Neutrophil (primary cell): ENCODE measurements around the gene EML6.

Experiments used
- H3K27ac ChIP-seq: fragments of 200-600 bp; sonication (generic); 2 replicates; pipeline ENCODE4 v1.5.1; 2016; ENCODE audit warnings: mild to moderate bottlenecking, moderate library complexity
- H3K27me3 ChIP-seq: fragments of 200-600 bp; sonication (generic); 2 replicates; pipeline ENCODE4 v1.6.0; 2016; ENCODE audit warnings: mild to moderate bottlenecking
- H3K36me3 ChIP-seq: fragments of 200-600 bp; sonication (generic); 2 replicates; pipeline ENCODE4 v1.5.1; 2017
- H3K4me1 ChIP-seq, 2 experiments: fragments of 200-600 bp in 1 of 2; sonication (generic) in 1 of 2; 1 replicate in 1 of 2; 2 replicates in 1 of 2; pipeline versions ENCODE4 v1.5.1 to v1.6.1; 2013 to 2016; ENCODE audit warnings: low read depth in 1 of 2, low read length in 1 of 2, mild to moderate bottlenecking in 1 of 2, moderate library complexity in 1 of 2; ENCODE audit not compliant: control insufficient read depth in 1 of 2, insufficient read depth in 1 of 2
- H3K4me3 ChIP-seq, 2 experiments: fragments of 200-600 bp in 1 of 2; sonication (generic) in 1 of 2; 1 replicate in 1 of 2; 2 replicates in 1 of 2; pipeline ENCODE4 v1.5.1; 2013 to 2016; ENCODE audit warnings: low read depth in 1 of 2, low read length in 1 of 2, mild to moderate bottlenecking in 1 of 2, moderate library complexity in 1 of 2
- H3K9me3 ChIP-seq: fragments of 200-600 bp; sonication (generic); 2 replicates; pipeline ENCODE4 v1.5.1; 2016
- TF ChIP-seq, protein P1 (sequence below): fragments of 200-600 bp; sonication (generic); IDR thresholded peaks from 2 replicates; pipeline ENCODE4 v1.5.1; 2016; ENCODE audit warnings: antibody characterized with exemption

The EML6 gene

GRCh38 chr2:54967269-54967668, 243.8 kb downstream of the EML6 start:
- Histone ChIP-seq H3K9me3 (no peaks in the 10 kb centered on the region), H3K36me3 (peaks cover 45% of the 10 kb centered on the region), H3K4me3 (no peak overlapping the region), H3K4me1 (no peaks in the 10 kb centered on the region), H3K27ac (no peak overlapping the region), H3K27me3 (no peaks in the 10 kb centered on the region)
- TF ChIP-seq, protein P1, sequence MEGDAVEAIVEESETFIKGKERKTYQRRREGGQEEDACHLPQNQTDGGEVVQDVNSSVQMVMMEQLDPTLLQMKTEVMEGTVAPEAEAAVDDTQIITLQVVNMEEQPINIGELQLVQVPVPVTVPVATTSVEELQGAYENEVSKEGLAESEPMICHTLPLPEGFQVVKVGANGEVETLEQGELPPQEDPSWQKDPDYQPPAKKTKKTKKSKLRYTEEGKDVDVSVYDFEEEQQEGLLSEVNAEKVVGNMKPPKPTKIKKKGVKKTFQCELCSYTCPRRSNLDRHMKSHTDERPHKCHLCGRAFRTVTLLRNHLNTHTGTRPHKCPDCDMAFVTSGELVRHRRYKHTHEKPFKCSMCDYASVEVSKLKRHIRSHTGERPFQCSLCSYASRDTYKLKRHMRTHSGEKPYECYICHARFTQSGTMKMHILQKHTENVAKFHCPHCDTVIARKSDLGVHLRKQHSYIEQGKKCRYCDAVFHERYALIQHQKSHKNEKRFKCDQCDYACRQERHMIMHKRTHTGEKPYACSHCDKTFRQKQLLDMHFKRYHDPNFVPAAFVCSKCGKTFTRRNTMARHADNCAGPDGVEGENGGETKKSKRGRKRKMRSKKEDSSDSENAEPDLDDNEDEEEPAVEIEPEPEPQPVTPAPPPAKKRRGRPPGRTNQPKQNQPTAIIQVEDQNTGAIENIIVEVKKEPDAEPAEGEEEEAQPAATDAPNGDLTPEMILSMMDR, result no peak

DNA sequence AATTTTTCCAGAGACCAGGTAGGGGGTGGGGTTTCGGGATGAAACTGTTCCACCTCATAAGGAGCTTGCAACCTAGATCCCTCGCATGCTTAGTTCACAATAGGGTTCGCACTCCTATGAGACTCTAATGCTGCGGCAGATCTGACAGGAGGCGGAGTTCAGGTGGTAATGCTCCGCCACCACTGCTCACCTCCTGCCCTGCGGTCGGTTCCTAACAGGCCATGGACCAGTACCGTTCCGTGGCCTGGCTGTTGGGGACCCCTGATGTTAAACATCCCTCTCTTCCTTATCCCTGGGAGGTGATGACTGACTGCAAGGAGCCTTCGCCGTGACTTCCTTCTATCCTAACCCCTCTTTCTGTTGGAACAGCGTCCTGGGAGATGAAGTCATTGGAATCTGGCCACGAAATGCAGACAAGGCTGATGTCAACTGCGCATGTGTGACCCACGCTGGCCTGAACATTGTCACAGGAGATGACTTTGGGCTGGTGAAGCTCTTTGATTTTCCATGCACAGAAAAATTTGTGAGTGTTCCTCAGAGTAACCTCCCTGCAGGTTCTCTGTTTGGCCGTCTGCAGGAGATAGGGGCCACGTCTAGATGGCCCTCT, 244.4 kb downstream of the EML6 start:
- Histone ChIP-seq H3K36me3 (peaks cover 49% of the 10 kb centered on the region), H3K9me3 (no peaks in the 10 kb centered on the region), H3K4me1 (no peaks in the 10 kb centered on the region), H3K27me3 (no peaks in the 10 kb centered on the region), H3K4me3 (no peak overlapping the region), H3K27ac (no peak overlapping the region)
- TF ChIP-seq, protein P1, result no peak

DNA sequence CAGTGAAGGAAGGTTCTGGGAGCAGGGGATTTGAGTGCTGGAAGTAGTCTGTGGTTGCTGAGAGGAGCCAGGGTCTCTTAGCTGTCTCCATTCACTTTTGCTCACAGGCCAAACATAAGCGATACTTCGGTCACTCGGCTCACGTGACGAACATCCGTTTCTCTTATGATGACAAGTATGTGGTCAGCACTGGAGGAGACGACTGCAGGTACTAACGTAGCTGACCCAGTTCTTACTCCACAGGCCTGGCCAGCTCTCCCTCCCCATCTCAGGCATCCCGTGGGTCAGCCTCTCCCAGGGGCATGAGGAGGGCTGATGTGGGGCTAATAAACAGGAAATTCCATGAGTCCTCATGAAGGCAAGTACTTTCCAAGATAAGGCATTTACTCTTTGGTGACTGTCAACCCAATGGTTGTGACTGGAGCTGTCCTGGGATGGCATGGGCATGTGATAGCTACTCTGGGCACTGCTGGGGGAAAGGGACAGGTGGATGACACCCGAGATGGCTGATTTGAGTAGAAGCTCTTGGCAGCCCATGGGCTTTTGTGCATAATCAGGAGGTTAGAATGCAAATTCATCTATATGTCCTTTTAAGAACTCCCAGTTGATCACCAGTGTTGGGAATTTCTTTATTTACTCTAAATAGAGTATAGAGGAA, 245.2 kb downstream of the EML6 start:
- Histone ChIP-seq H3K4me1 (peaks cover 0 to 6% of the 10 kb centered on the region in 2 experiments), H3K4me3 (no peak overlapping the region), H3K36me3 (peaks cover 49% of the 10 kb centered on the region), H3K9me3 (no peaks in the 10 kb centered on the region), H3K27ac (peak overlapping the region; percentile 8), H3K27me3 (no peaks in the 10 kb centered on the region)
- TF ChIP-seq, protein P1, result no peak

DNA sequence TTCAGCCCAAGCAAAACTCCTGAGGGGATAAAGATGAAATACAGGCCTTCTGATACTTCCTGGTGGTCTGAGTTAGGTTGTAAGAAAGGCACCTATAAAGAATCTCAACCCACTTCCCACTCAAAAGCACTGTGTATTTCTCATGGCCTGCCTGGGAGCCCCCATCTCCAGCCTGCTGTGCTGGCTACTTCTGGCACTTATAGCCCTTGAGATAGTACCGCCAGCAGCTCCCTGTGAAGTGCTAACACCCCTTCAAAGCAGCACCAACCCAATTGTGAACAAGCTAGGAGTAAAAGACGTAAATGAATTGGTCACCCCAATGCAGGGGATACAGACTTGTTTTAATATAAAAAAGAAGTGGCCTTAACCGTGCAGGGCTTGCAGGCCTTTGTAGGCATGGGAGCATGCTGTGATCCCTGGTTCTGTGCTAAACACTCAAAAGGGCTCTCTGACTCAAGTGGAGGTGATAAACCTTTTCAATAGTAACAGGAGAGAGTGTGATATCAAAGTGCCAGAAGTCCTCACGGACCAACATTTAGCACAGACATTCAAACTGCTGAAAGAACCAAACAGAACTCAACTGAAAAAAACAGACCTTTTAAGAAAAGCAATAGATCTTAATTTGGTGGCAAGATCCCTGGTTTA, 246.0 kb downstream of the EML6 start:
- peaks cover 49% of the 10 kb centered on the region for H3K36me3 ChIP-seq
- H3K27ac ChIP-seq, result peak overlapping the region; percentile 8
- no peaks in the 10 kb centered on the region for H3K27me3 ChIP-seq
- no peaks in the 10 kb centered on the region for H3K9me3 ChIP-seq
- H3K4me3 ChIP-seq, result no peak overlapping the region
- TF ChIP-seq, protein P1, result no peak
- peaks cover 0 to 8% of the 10 kb centered on the region in 2 experiments for H3K4me1 ChIP-seq

DNA sequence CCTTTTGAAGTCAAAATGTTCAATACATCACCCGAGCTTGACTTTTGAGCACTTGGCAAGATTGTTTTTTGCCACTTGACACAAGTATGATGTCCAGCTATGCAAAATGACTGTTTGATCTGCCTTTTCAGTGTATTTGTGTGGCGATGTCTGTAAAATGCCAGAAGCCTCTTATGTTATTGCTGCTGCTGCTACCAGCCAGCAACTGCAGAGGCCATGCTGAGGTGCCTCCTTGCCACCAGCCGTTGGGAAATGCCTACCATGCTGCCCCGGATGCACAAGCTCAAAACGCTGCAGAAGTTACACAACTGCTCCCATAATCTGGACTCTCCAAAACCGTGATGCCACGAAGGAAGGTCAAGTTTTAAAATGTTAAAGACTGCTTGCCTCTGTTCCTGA, 246.5 kb downstream of the EML6 start:
- Histone ChIP-seq H3K9me3 (no peaks in the 10 kb centered on the region), H3K27ac (no peak overlapping the region), H3K4me3 (no peak overlapping the region), H3K27me3 (no peaks in the 10 kb centered on the region), H3K36me3 (peaks cover 49% of the 10 kb centered on the region), H3K4me1 (peaks cover 0 to 8% of the 10 kb centered on the region in 2 experiments)
- TF ChIP-seq, protein P1, result no peak
